NCI-H524 treated with DMSO at 0.1 percent for 48 hours (cell line): ENCODE measurements around the gene C3orf62.
"Not testable (repeated sequence)": the region's sequence is repeated elsewhere in the genome, so short reads cannot be mapped to it uniquely, and the experiment has no call there.

Experiments used
- DNase-seq: peaks from one replicate; lab custom pipeline; 2025; lab: John Stamatoyannopoulos, UW

The C3orf62 gene

GRCh38 chr3:49269443-49270155 is 7.4 kb downstream of the C3orf62 start:
- no peak for DNase-seq

GRCh38 chr3:49266410-49267095 is 10.5 kb downstream of the C3orf62 start:
- no peak for DNase-seq

GRCh38 chr3:49265661-49266386 is 11.2 kb downstream of the C3orf62 start:
- no peak for DNase-seq

- DNase-seq: no peak
These were observed 13.7 kb downstream of the C3orf62 start for GRCh38 chr3:49263159-49263889.

GRCh38 chr3:49260806-49261324 is 16.2 kb downstream of the C3orf62 start:
- no peak for DNase-seq

- DNase-seq: no peak
These were observed 19.8 kb downstream of the C3orf62 start for GRCh38 chr3:49257187-49257586.

- no peak for DNase-seq
These were observed 21.1 kb downstream of the C3orf62 start for GRCh38 chr3:49255718-49256511.

GRCh38 chr3:49255112-49255511 is 21.9 kb downstream of the C3orf62 start:
- DNase-seq: no peak

GRCh38 chr3:49253512-49253911 is 23.5 kb downstream of the C3orf62 start:
- no peak for DNase-seq

- no peak for DNase-seq
These were observed 28.2 kb downstream of the C3orf62 start for GRCh38 chr3:49248840-49249227.

- DNase-seq: no peak
These were observed 32.3 kb downstream of the C3orf62 start for GRCh38 chr3:49244581-49245205.

- not testable (repeated sequence) for DNase-seq
These were observed 36.9 kb downstream of the C3orf62 start for GRCh38 chr3:49240091-49240490.

GRCh38 chr3:49238274-49239127 is 38.5 kb downstream of the C3orf62 start:
- no peak for DNase-seq

- DNase-seq: no peak
These were observed 39.7 kb downstream of the C3orf62 start for GRCh38 chr3:49237344-49237743.

- DNase-seq: no peak
These were observed 40.8 kb downstream of the C3orf62 start for GRCh38 chr3:49236226-49236625.

- DNase-seq: not testable (repeated sequence)
These were observed 48.2 kb downstream of the C3orf62 start for GRCh38 chr3:49228817-49229216.

GRCh38 chr3:49222002-49222401 is 55.0 kb downstream of the C3orf62 start:
- DNase-seq: no peak

GRCh38 chr3:49220985-49221563 is 56.0 kb downstream of the C3orf62 start:
- DNase-seq: not testable (repeated sequence)

GRCh38 chr3:49219132-49219531 is 57.9 kb downstream of the C3orf62 start:
- DNase-seq: no peak
